Camera-type eye (tissue), 1 donor: Measurements from ENCODE around the gene DCPS. TPM values are rescaled to one million over a fixed set of nuclear protein-coding genes. Genes with fewer than 3 reads are reported as not detected.

Source experiments
- total RNA-seq: library from RNA; depleted of rRNA; stranded (reverse); fragments of >200 nt; gene quantifications from one replicate; pipeline ENCODE4 v1.2.3, GENCODE V29; 2014

Gene DCPS
- 10.7 TPM for total RNA-seq

GRCh38 chr11:126303623-126304456, at the start of gene DCPS:
DCPS (plus strand) TSS chr11:126304060; CDS start chr11:126304081, 21 bp downstream.

GRCh38 chr11:126268708-126269579, 34.9 kb upstream of the DCPS start, which contains the start of the genes FOXRED1 and SRPRA:
FOXRED1 (plus strand) TSS chr11:126269154; CDS start chr11:126269207, 53 bp downstream.
SRPRA (minus strand) TSS chr11:126268895; CDS start chr11:126268804, 91 bp downstream.

GRCh38 chr11:126282736-126283591, 20.9 kb upstream of the DCPS start, which contains the start of gene TIRAP:
TIRAP (plus strand) TSS chr11:126283093; CDS start chr11:126290895, 7,802 bp downstream.

GRCh38 chr11:126355324-126355925, 51.6 kb downstream of the DCPS start, which contains the start of gene ST3GAL4:
ST3GAL4 (plus strand) TSS chr11:126355686; CDS start chr11:126406156, 50,470 bp downstream.

Other genes starting within 250 kb of the DCPS start
- gene CDON, start 241.2 kb upstream of the DCPS start, total RNA-seq = 192 TPM
- 34.6 TPM for gene RPUSD4, start 92.4 kb upstream of the DCPS start, total RNA-seq
- 30.2 TPM for gene FAM118B, start 92.3 kb upstream of the DCPS start, total RNA-seq
- gene SRPRA, start 35.2 kb upstream of the DCPS start, total RNA-seq = 46.3 TPM
- 33.1 TPM for gene FOXRED1, start 34.9 kb upstream of the DCPS start, total RNA-seq
- gene TIRAP, start 21.0 kb upstream of the DCPS start, total RNA-seq = 8.0 TPM
- gene ST3GAL4, start 51.6 kb downstream of the DCPS start, total RNA-seq = 33.5 TPM